IPS-NIHi7 (cell line): ENCODE results near the gene SLC38A10.

Source experiments
- DNase-seq: peaks from one replicate; pipeline ENCODE4 v3.0.0; 2012; ENCODE audit warnings: mixed read lengths; ENCODE audit errors: extremely low spot score

Gene SLC38A10

DNA sequence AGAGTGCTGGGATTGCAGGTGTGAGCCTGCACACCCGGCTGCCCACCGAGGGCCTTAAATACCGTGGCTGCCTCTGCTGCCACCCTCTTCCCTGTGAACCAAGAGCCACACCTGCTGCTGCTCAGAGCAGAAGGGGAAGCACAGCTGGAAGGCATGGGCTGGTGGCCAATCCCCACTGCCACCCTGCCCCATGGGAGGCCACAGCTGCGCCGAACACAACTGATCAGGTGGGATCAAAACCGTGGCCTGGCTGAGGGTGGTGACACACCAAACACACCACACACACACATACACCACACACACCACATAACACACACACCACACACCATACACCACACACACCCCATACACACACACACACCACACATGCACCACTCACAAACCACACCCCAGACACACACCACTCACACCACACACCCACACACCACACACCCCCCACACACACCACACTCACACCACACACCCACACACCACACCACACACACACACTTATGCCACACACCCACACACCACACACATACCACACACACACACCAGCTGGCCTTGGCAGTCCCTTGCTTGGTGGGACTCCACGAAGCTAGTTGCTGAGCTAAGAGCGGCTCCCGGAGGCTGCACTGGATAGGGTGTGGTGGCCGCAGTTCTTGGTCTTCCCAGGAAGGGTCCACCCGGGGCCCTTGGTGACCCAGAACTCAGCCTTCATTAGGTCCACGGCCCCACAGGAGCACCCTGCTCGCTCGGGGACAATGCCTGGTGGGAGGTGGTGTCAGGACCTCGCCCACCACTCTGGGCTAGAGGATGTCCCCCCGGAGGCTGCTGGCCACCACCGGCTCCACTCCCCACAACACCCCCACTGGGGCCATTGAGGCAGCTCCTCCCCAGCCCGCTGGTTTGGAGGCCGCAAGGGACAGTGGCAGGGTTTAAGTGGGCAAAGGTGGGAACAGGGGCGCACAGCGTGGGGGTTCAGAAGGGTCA lies 87.2 kb downstream of the SLC38A10 start:
- no peak for DNase-seq

DNA sequence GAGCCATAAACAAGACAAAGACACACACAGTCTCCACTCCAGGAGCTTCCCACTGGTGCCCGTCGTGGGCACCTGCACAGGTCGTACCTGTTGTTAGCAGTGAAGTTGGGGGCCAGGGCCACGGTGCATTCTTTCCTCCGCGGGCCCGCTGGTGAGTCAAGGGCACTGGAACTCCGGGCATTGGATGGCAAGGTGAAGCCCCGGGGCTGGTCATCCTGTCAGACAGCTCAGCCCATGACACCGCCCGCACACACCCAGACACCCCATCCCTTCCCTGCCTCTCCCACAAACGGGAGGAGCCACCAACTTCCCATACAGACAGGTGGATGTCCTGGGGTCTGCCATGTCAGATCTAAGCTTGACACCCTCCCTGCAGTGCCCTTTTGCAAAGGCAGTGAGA lies 88.5 kb downstream of the SLC38A10 start:
- no peak for DNase-seq

DNA sequence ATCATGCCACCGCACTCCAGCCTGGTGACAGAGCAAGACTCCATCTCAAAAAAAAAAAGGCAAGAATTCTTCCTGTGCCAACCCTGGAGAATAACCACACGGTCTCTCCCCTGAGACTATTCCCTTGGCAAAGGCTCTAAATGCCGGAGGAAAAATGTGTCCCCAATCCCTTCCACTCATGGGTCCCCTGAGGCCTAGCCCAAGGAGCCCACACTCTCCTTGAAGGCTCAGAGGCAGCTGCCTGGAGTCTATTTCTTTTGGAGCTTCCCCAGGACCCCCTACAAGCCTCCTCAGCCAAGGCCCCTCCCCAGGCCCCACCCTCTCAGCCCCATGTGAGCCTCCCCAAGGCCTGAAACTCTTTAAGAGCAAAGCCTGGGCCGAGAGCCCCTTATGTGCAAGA lies 88.9 kb downstream of the SLC38A10 start:
- no peak for DNase-seq

DNA sequence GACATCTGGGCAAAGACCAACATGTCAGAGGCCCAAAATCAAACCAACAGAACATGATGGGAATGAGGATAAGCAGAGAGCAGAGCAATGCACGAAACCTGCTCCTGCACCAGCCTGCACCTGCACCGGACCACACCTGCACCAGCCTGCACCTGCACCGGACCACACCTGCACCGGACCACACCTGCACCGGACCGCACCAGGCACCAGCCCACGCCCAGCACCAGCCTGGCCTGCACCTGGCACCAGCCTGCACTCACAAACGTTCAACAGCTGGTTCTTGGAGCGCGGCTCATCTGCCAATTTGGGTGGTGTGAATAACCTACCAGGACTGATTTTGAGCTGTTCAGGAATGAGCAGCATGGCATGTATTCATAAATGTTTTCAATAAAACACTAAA lies 90.5 kb downstream of the SLC38A10 start:
- no peak for DNase-seq

DNA sequence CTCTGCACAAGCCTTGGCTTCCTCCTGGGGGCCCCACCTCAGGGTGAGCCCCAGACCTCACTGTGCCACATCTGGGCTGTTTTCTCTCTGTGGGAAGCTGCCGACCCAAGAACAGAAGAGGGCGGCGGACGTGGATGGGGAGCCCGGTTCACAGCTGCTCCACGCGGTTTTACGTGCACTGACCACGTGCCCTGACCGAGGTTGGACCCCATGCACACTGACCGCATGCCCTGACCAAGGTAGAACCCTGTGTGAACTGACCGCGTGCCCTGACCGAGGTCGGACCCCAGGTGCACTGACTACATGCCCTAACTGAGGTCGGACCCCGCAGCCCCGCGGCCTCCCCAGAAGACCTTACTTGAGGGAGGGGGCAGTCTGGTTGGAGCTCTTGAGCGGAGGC lies 92.0 kb downstream of the SLC38A10 start:
- no peak for DNase-seq

DNA sequence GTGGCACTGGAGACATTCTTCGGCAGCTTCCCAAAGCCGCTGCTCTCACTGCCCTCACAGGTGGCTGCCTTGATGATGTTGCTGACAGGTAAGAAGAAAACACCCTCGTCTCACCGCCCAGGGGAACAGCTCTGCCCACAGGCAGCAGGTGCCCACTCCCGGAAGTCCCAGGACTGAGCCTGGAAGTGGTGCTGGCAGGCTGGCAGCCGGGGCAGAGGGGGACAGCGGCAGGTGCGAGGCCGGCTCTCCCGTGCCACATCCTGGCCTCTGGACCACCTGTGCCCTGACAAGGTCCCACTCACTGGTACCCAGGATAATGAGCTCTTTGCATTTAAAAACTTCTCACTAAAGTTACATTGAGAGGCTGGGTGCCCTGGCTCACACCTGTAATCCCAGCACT lies 92.8 kb downstream of the SLC38A10 start:
- no peak for DNase-seq

DNA sequence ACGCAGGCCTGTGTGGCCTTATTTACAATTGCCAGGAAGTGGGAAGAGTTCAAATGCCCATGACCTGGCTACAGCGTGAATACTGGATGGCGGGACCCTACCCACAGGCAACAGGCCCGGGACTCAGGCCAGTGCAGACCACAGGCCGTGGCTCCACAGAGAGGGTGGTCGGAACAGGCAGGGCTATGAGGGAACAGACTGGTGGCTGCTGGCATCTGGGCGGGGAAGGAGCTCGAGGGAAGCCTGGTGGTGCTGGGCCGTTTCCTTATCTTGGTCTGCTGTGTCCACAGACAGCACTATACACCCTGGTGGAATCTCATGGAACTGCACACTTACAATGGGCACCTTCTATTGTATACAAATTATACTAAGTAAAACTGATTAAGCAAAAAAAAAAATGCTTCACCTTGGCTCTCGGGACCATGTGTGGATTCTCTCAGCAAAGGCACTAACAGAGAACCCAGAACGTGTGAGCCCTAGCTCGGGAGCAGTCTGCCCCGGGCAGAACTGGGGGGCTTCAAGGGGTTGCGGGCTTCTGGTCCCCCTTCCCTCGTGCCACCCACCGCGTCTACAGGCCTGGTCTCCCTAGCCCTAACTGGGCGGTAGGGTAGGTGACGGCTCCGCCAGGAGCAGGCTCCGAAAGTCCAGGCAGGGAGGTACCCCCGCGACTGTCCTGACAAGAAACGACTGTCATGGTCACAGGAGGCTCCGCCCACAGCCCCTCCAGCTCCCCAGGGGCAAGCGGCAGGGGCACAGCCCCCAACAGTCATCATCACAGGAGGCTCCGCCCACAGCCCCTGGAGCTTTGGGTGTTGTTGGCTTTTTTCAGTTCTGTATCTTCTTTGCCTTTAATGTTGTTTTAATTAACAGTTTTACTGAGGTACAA lies 94.2 kb downstream of the SLC38A10 start:
- DNase-seq: peak; percentile 65

DNA sequence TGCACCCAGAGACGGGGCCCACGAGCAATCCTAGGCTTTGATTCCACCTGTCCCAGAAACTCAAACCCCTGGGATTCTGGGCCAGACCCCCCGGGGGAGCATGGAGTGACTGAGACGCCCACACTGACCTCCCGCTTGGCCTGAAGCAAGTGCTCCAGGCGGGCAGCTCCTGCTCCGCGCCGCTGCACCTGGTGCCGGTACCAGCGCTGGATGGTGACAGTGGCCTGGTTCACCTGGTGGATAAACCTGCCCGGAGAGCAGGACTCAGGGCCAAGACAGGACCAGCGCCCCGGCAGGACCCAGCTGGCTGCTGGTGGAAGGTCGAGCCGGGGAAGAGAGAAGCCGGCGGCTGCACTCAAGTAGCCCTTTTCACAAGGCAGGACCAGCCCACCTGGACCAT lies 94.9 kb downstream of the SLC38A10 start:
- no peak for DNase-seq

DNA sequence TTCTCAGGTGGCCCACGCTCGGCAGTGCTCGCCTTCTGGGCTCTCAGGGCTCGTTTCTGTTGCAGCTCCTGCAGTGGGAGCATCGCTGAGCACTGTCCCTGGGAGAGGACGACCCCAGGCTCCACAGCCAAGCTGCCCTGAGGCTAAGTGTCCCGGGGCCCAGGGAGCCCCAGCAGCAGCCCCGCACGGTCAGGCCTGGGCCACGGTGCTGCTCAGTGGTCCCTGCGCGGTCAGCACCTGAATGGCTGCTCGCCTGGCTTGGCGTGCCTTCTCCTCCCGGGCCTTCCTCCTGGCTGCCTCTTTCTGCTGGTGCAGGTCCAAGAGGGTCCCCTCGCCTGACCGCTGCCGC lies 95.7 kb downstream of the SLC38A10 start:
- no peak for DNase-seq

DNA sequence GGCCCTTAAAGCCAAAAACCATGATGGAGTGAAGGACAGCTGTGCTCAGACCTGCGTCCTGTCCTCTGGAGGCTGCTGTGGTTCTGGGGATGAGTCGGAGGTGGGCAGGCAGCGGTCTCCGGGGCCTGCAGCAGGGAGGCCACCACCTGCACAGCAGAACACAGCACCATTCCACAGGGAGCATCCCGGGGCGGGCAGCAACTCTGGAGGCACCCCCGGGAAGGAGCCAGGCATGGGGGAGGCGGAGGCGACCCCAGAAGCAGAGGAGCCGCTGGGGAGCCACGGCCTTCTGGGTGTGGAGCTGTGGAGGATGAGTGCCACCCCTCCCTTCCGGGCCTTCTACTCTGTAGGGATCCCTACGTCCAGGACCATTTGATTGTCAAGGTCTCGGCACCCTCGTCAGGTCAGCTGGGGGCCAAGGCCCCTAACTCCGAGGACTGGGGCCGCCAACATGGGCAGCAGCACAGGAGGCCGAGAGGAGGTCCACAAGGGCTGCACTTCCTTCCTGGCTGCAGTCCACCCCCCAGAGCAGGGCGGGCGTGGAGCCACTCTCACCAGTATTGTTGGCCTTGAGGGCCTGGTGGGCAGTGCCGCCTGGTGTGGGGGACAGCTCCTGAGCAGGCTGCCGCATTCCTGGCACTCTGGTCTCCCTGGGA lies 96.2 kb downstream of the SLC38A10 start:
- DNase-seq: no peak

DNA sequence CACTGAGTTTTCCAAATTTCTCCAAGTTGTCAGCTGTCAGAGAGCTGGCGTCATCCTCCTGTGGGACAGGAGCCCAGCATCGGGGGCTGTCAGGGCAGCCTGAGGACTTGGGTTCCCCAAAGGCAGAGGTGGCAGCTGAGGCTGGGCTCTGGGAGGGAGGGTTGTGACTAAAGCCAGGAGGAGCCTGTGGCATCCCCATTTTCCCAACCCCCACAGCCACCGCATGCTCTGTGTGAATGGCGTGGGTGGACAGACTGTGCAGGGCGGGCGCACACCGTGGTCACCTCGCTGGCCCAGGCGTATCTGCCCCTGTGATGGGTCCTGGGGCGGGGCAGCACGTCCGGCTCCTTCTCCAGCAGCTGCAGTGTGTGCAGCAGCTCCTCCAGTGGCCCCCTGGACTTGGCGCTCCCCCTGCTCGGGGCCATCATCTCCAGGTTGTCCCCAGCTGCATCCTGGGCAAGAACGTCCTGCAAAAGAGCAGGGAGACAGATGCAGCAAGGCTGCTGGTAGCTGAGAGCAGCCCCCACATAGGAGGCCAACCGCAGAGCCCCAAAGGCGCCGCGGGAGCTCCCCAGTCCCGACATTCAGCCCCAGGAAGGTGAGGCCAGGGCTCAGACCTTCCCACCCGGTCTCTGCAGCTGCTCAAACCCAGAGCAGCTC lies 97.1 kb downstream of the SLC38A10 start:
- no peak for DNase-seq

DNA sequence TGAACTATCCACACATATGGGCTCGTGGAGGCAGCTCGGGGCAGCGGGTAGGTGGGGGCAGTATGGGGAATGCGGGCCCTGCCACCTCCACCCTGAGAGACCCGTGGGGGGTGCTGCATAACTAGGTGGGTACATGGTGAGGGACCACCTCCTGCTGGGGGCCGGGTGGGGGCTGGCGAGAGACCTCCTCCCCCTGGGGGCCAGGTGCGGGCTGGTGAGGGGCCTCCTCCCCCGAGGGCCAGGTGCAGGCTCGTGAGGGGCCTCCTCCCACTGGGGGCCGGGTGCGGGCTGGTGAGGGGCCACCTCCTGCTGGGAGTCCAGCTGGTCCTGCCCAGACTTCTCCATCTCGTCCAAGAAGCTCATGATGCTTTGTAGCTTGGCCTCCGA lies 97.7 kb downstream of the SLC38A10 start:
- DNase-seq: no peak

DNA sequence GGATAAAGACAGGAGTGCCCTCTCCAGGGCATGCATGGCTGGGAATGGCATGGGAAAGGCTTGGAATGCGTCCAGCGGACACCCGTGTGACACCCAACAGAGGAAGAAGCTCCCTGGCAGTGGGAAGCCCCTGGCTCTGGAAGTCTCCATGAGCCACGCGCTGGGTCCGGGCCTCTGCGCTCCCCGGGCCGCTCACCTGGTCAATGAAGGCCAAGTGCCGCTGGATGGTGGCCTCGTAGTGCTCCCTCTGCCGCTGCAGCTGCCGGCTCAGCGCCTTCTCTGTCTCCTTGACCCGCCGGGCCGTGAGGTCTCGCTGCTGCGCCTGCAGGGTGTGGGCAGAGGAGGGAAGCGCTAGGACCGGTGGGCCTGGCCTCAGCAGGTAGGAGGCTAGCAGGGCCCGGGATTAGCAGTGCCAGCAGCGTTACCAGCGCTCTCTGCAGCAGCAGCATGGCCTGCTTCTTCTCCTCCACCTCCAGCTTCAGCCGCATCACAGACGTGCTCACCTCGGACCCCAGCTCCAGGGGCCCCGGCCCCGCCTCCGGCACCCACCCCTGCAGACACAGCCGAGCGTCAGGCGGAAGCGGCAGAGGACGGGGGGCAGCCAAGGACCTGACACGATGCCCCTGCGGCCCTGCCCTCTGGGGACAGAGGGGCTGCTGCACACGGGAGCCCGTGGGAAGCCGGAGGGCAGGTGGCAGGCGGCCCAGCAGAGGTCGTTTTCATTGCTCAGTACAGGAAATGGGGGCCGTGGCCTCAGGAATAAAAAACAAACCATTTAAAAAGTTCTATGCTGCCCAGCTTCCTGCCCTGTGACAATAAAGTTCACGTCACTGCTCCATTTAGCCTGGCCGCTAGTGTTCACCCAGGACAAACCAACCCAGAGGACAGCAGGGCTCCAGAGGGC lies 98.3 kb downstream of the SLC38A10 start:
- no peak for DNase-seq

DNA sequence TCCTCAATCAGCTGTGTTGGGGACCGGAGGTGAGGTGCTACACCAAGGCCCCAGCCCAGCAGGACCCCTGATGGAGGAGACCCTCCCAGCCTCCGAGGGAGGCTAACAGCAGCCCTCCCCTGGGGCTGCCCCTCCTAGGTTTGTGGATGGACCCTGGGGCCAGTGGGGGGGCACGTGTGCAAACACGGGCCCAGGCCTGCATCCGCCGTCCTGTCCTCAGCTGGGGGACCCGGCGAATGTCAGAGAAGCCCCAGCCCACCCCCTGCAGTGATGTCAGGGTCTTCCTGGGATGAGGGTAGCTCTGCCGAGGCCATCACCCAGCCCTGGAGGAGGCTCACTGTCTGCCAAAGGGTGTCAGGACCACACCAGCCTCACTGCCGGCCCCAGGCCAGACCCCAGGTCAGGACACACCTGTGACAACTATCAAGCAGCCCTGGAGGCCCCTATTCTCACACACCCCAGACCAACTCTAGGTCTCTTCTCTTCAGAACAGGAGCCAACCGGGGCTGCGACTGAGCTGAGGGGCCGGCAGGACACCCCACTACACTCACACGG lies 99.1 kb downstream of the SLC38A10 start:
- no peak for DNase-seq
